K562 (cell line): Measurements from ENCODE around the gene TCF4. TPM values are rescaled to one million over a fixed set of nuclear protein-coding genes. Genes with fewer than 3 reads are reported as not detected.
A peak's percentile ranks its signal among the peaks of the same experiment; 100 is the strongest.

Experiments used
- BRD9 ChIP-seq: fragments of 450-650 bp; IDR thresholded peaks from 2 replicates; pipeline ENCODE4 v1.6.1; 2018; ENCODE audit warnings: low read depth; ENCODE audit not compliant: partially characterized antibody
- CBFA2T2 ChIP-seq: fragments of 450-650 bp; conservative IDR thresholded peaks from 2 replicates; pipeline ENCODE4 v1.6.1; 2017; ENCODE audit warnings: mild to moderate bottlenecking
- CHCHD3 ChIP-seq: fragments of 250-450 bp; sonication (Bioruptor Pico); IDR thresholded peaks from 2 replicates; pipeline ENCODE4 v2.1.2; 2022; ENCODE audit warnings: mild to moderate bottlenecking
- DIDO1 ChIP-seq: fragments of 450-650 bp; IDR thresholded peaks from 2 replicates; pipeline ENCODE4 v1.6.1; 2016; ENCODE audit warnings: low read depth, missing biosample characterization, missing genetic modification characterization
- ETV1 ChIP-seq: fragments of 450-650 bp; conservative IDR thresholded peaks from 2 replicates; pipeline ENCODE4 v1.6.1; 2016; ENCODE audit warnings: missing genetic modification characterization, control low read depth, low read depth, missing compliant biosample characterization
- KAT7 ChIP-seq: sonication (generic); formaldehyde crosslinking; IDR thresholded peaks from 2 replicates; pipeline ENCODE4 v1.8.0; 2022; ENCODE audit warnings: missing genetic modification reagents, mild to moderate bottlenecking, borderline replicate concordance
- MCM2 ChIP-seq: fragments of 450-650 bp; IDR thresholded peaks from 2 replicates; pipeline ENCODE4 v1.6.1; 2017; ENCODE audit warnings: low read depth, mild to moderate bottlenecking
- PTRF ChIP-seq: fragments of 450-650 bp; IDR thresholded peaks from 2 replicates; pipeline ENCODE4 v1.6.1; 2016; ENCODE audit warnings: mild to moderate bottlenecking, missing genetic modification characterization, missing compliant biosample characterization
- RAD21 ChIP-seq, 2 experiments: fragments of 250-450 bp in 1 of 2; fragments of 450-650 bp in 1 of 2; sonication (Bioruptor Pico) in 1 of 2; formaldehyde crosslinking in 1 of 2; IDR thresholded peaks in 1 of 2; conservative IDR thresholded peaks in 1 of 2; 2 replicates each; pipeline versions ENCODE4 v1.4.0 to v1.8.0; 2020 to 2022; ENCODE audit warnings: mild to moderate bottlenecking in 2 of 2, moderate library complexity in 1 of 2
- XRCC3 ChIP-seq: fragments of 450-650 bp; IDR thresholded peaks from 2 replicates; pipeline ENCODE4 v1.6.1; 2017; ENCODE audit warnings: mild to moderate bottlenecking, moderate library complexity
- ZNF354B ChIP-seq: fragments of 250-450 bp; sonication (Bioruptor Pico); IDR thresholded peaks from 2 replicates; pipeline ENCODE4 v1.4.0; 2020
- ZNF79 ChIP-seq: fragments of 250-450 bp; sonication (Bioruptor Pico); IDR thresholded peaks from 2 replicates; pipeline ENCODE4 v1.4.0; 2020; ENCODE audit warnings: low read depth, mild to moderate bottlenecking, moderate library complexity
- polyA plus RNA-seq, 8 experiments: library from polyadenylated mRNA; depleted of rRNA in 4 of 8; stranded (reverse) in 5 of 8; unstranded in 3 of 8; fragments of >200 nt; fragmentation: Nextera tagmentation in 2 of 8; fragmentation: Illumina TruSeq in 1 of 8; extraction: Ambion mirVana in 2 of 8; extraction: Trizol in 1 of 8; gene quantifications; 2 replicates each; pipeline versions ENCODE4 v1.2.1 to v1.2.3, GENCODE V29; 2011 to 2014; ENCODE audit warnings: inconsistent platforms in 1 of 8, missing spikeins in 1 of 8
- total RNA-seq, 7 experiments: library from RNA; depleted of rRNA in 6 of 7; stranded (reverse); fragments of >200 nt in 6 of 7; fragmentation: Illumina TruSeq in 2 of 7; extraction: Trizol in 2 of 7; gene quantifications; 2 replicates each; pipeline versions ENCODE4 v1.2.1 to v1.2.3, GENCODE V29; 2011 to 2021; ENCODE audit warnings: low replicate concordance in 1 of 7
- TF ChIP-seq, protein P1 (sequence below): fragments of 450-650 bp; IDR thresholded peaks from 2 replicates; pipeline ENCODE4 v1.6.1; 2018; ENCODE audit not compliant: partially characterized antibody
- TF ChIP-seq, protein P2 (sequence below): fragments of 250-450 bp; sonication (Bioruptor Pico); IDR thresholded peaks from 2 replicates; pipeline ENCODE4 v1.6.1; 2021; ENCODE audit warnings: mild to moderate bottlenecking
- TF ChIP-seq, protein P3 (sequence below): fragments of 250-450 bp; sonication (Bioruptor Pico); IDR thresholded peaks from 2 replicates; pipeline ENCODE4 v1.8.0; 2021; ENCODE audit warnings: mild to moderate bottlenecking, moderate library complexity
- TF ChIP-seq, protein P4 (sequence below), 3 experiments: fragments of 200-800 bp in 1 of 3; fragments of 250-450 bp in 1 of 3; fragments of 450-650 bp in 1 of 3; sonication (Bioruptor Pico) in 1 of 3; sonication (Bioruptor generic) in 1 of 3; formaldehyde crosslinking in 1 of 3; IDR thresholded peaks; 2 replicates each; pipeline versions ENCODE4 v1.6.1 to v1.8.0; 2016 to 2022; ENCODE audit warnings: mild to moderate bottlenecking in 2 of 3, missing genetic modification characterization in 2 of 3, missing compliant biosample characterization in 1 of 3, moderate library complexity in 1 of 3
- TF ChIP-seq, protein P5 (sequence below): conservative IDR thresholded peaks from 2 replicates; pipeline ENCODE4 v1.6.1; 2011; ENCODE audit warnings: low read depth, mild to moderate bottlenecking, low read length; ENCODE audit not compliant: control insufficient read depth

The TCF4 gene
- total and polyA plus RNA-seq, 9 of the 15 experiments (the other 6 are each of a cell fraction or from before 2014, with no cell fraction given): 4.8 to 24.7 (median 15.2) TPM

DNA sequence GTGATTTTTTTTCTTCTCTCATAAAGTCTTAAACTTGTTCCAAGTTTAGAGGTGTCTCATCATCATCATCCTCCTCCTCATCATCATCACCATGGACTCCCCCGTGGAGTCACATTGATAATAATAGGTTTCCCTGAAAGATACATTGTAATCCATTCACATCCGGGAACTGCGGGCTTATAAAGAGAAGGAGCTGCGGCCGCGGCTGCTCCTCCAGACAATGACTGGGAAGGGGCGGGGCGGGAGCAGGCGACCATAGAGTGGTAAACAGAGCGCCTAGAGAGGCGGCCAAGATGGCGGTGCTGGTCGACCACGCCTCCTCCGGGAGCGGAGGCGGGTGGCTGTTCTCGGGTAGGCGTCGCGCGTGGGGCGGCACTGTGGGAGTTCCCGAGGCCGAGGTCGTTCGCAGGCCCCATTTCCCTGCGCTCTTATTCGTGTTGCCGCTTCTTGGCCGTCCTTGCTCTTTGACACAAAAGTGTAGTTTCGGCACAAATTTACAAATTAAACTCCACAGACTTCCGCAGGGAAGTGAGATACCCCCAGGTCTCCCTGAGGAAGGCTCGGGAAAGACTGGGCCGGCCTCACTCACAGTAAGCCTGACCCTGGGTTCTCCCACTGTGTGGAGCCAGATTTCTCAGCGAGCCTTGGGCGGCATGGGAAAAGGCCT, 1.8 kb upstream of the TCF4 start (continued):
- TF ChIP-seq, protein P1, sequence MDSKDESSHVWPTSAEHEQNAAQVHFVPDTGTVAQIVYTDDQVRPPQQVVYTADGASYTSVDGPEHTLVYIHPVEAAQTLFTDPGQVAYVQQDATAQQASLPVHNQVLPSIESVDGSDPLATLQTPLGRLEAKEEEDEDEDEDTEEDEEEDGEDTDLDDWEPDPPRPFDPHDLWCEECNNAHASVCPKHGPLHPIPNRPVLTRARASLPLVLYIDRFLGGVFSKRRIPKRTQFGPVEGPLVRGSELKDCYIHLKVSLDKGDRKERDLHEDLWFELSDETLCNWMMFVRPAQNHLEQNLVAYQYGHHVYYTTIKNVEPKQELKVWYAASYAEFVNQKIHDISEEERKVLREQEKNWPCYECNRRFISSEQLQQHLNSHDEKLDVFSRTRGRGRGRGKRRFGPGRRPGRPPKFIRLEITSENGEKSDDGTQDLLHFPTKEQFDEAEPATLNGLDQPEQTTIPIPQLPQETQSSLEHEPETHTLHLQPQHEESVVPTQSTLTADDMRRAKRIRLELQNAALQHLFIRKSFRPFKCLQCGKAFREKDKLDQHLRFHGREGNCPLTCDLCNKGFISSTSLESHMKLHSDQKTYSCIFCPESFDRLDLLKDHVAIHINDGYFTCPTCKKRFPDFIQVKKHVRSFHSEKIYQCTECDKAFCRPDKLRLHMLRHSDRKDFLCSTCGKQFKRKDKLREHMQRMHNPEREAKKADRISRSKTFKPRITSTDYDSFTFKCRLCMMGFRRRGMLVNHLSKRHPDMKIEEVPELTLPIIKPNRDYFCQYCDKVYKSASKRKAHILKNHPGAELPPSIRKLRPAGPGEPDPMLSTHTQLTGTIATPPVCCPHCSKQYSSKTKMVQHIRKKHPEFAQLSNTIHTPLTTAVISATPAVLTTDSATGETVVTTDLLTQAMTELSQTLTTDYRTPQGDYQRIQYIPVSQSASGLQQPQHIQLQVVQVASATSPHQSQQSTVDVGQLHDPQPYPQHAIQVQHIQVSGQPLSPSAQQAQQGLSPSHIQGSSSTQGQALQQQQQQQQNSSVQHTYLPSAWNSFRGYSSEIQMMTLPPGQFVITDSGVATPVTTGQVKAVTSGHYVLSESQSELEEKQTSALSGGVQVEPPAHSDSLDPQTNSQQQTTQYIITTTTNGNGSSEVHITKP: no peak
- TF ChIP-seq CHCHD3 (CRISPR knock-in tag): no peak
- TF ChIP-seq KAT7 (CRISPR knock-in tag): no peak
- TF ChIP-seq, protein P2, sequence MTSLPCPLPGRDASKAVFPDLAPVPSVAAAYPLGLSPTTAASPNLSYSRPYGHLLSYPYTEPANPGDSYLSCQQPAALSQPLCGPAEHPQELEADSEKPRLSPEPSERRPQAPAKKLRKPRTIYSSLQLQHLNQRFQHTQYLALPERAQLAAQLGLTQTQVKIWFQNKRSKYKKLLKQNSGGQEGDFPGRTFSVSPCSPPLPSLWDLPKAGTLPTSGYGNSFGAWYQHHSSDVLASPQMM (CRISPR knock-in tag): no peak
- TF ChIP-seq RAD21 (CRISPR knock-in tag; conservative IDR thresholded peaks at IDR 0.05 in 1 of 2, IDR thresholded peaks at IDR 0.05 in 1 of 2): no peak
- TF ChIP-seq DIDO1: 0 out of 2 replicates have a peak, but pooled peaks have one; percentile 32
- TF ChIP-seq ETV1 (tag): no peak
- TF ChIP-seq XRCC3: no peak
- TF ChIP-seq, protein P3, sequence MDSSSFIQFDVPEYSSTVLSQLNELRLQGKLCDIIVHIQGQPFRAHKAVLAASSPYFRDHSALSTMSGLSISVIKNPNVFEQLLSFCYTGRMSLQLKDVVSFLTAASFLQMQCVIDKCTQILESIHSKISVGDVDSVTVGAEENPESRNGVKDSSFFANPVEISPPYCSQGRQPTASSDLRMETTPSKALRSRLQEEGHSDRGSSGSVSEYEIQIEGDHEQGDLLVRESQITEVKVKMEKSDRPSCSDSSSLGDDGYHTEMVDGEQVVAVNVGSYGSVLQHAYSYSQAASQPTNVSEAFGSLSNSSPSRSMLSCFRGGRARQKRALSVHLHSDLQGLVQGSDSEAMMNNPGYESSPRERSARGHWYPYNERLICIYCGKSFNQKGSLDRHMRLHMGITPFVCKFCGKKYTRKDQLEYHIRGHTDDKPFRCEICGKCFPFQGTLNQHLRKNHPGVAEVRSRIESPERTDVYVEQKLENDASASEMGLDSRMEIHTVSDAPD (CRISPR knock-in tag): no peak
- TF ChIP-seq CBFA2T2: no peak
- TF ChIP-seq ZNF79 (CRISPR knock-in tag): no peak
- TF ChIP-seq, protein P4, sequence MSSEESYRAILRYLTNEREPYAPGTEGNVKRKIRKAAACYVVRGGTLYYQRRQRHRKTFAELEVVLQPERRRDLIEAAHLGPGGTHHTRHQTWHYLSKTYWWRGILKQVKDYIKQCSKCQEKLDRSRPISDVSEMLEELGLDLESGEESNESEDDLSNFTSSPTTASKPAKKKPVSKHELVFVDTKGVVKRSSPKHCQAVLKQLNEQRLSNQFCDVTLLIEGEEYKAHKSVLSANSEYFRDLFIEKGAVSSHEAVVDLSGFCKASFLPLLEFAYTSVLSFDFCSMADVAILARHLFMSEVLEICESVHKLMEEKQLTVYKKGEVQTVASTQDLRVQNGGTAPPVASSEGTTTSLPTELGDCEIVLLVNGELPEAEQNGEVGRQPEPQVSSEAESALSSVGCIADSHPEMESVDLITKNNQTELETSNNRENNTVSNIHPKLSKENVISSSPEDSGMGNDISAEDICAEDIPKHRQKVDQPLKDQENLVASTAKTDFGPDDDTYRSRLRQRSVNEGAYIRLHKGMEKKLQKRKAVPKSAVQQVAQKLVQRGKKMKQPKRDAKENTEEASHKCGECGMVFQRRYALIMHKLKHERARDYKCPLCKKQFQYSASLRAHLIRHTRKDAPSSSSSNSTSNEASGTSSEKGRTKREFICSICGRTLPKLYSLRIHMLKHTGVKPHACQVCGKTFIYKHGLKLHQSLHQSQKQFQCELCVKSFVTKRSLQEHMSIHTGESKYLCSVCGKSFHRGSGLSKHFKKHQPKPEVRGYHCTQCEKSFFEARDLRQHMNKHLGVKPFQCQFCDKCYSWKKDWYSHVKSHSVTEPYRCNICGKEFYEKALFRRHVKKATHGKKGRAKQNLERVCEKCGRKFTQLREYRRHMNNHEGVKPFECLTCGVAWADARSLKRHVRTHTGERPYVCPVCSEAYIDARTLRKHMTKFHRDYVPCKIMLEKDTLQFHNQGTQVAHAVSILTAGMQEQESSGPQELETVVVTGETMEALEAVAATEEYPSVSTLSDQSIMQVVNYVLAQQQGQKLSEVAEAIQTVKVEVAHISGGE (CRISPR knock-in tag; IDR thresholded peaks at IDR 0.05): no peak
- no peak for TF ChIP-seq ZNF354B (CRISPR knock-in tag)
- TF ChIP-seq, protein P5, sequence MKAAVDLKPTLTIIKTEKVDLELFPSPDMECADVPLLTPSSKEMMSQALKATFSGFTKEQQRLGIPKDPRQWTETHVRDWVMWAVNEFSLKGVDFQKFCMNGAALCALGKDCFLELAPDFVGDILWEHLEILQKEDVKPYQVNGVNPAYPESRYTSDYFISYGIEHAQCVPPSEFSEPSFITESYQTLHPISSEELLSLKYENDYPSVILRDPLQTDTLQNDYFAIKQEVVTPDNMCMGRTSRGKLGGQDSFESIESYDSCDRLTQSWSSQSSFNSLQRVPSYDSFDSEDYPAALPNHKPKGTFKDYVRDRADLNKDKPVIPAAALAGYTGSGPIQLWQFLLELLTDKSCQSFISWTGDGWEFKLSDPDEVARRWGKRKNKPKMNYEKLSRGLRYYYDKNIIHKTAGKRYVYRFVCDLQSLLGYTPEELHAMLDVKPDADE: peak; percentile 65; the same call in 1 of the 2 replicates
- TF ChIP-seq PTRF (tag): no peak
- TF ChIP-seq BRD9: no peak
- no peak for TF ChIP-seq MCM2
